Hepatocyte (in vitro differentiated cells): ENCODE data around the gene PHLDA3. TPM values are rescaled to one million over a fixed set of nuclear protein-coding genes. Genes with fewer than 3 reads are reported as not detected.

ENCODE experiments used
- DNase-seq: peaks from one replicate; pipeline ENCODE4 v3.0.0-alpha.2; 2016; ENCODE audit warnings: low spot score
- H2AFZ ChIP-seq: fragments of 200-600 bp; sonication (generic); 2 replicates; pipeline ENCODE4 v1.6.0; 2016; ENCODE audit warnings: antibody characterized with exemption, mild to moderate bottlenecking
- H3K27ac ChIP-seq: fragments of 200-600 bp; sonication (generic); 2 replicates; pipeline ENCODE4 v1.5.1; 2016; ENCODE audit warnings: mild to moderate bottlenecking
- H3K27me3 ChIP-seq: fragments of 200-600 bp; sonication (generic); 2 replicates; pipeline ENCODE4 v1.6.1; 2016
- H3K36me3 ChIP-seq: fragments of 200-600 bp; sonication (generic); replicated peaks from 2 replicates; pipeline ENCODE4 v1.5.1; 2016; ENCODE audit warnings: low read depth; ENCODE audit not compliant: insufficient read depth
- H3K4me1 ChIP-seq: fragments of 200-600 bp; sonication (generic); 2 replicates; pipeline ENCODE4 v1.5.1; 2016; ENCODE audit warnings: mild to moderate bottlenecking, moderate library complexity; ENCODE audit not compliant: insufficient read depth
- H3K4me2 ChIP-seq: fragments of 200-600 bp; sonication (generic); 2 replicates; pipeline ENCODE4 v1.6.0; 2016
- H3K4me3 ChIP-seq: fragments of 200-600 bp; sonication (generic); 2 replicates; pipeline ENCODE4 v1.5.1; 2016; ENCODE audit warnings: mild to moderate bottlenecking
- H3K79me2 ChIP-seq: fragments of 200-600 bp; sonication (generic); 2 replicates; pipeline ENCODE4 v1.6.0; 2017; ENCODE audit warnings: mild to moderate bottlenecking
- H3K9me2 ChIP-seq: fragments of 200-600 bp; sonication (generic); replicated peaks from 2 replicates; pipeline ENCODE4 v1.6.0; 2017; ENCODE audit warnings: mild to moderate bottlenecking; ENCODE audit not compliant: insufficient read depth
- H3K9me3 ChIP-seq: fragments of 200-600 bp; sonication (generic); 2 replicates; pipeline ENCODE4 v1.5.1; 2016; ENCODE audit warnings: low read depth, mild to moderate bottlenecking
- H4K20me1 ChIP-seq: fragments of 200-600 bp; sonication (generic); 2 replicates; pipeline ENCODE4 v1.6.0; 2016; ENCODE audit warnings: mild to moderate bottlenecking; ENCODE audit not compliant: insufficient read depth, poor library complexity, severe bottlenecking
- EZH2 ChIP-seq: fragments of 200-600 bp; sonication (generic); IDR thresholded peaks from 2 replicates; pipeline ENCODE4 v1.6.1; 2016; ENCODE audit warnings: antibody characterized with exemption, mild to moderate bottlenecking, borderline replicate concordance
- EZH2phosphoT487 ChIP-seq: fragments of 200-600 bp; sonication (generic); IDR thresholded peaks from one replicate; pipeline ENCODE4 v1.6.1; 2018; ENCODE audit warnings: antibody characterized with exemption, mild to moderate bottlenecking, low read depth, moderate library complexity; ENCODE audit not compliant: unreplicated experiment, severe bottlenecking
- WGBS: methylation state at CpG from one replicate; pipeline ENCODE4 v1.1.6; 2016; ENCODE audit warnings: low lambda C conversion rate; ENCODE audit errors: missing lambda C conversion rate; 5-methylcytosine and 5-hydroxymethylcytosine counted together
- polyA plus RNA-seq: library from polyadenylated mRNA; unstranded; fragments of >200 nt; fragmentation: Nextera tagmentation; extraction: Ambion mirVana; gene quantifications from 2 replicates; pipeline ENCODE4 v1.2.1, GENCODE V29; 2016
- total RNA-seq: library from RNA; depleted of rRNA; stranded (reverse); fragments of >200 nt; gene quantifications from 2 replicates; pipeline ENCODE4 v1.2.3, GENCODE V29; 2014
- TF ChIP-seq, protein P1 (sequence below): fragments of 200-600 bp; sonication (generic); IDR thresholded peaks from 2 replicates; pipeline ENCODE4 v1.5.1; 2016; ENCODE audit warnings: antibody characterized with exemption, mild to moderate bottlenecking; ENCODE audit not compliant: poor library complexity

The PHLDA3 gene
- total and polyA plus RNA-seq, 2 experiments from 2014 or later, result 30.2 to 62.9 TPM

DNA sequence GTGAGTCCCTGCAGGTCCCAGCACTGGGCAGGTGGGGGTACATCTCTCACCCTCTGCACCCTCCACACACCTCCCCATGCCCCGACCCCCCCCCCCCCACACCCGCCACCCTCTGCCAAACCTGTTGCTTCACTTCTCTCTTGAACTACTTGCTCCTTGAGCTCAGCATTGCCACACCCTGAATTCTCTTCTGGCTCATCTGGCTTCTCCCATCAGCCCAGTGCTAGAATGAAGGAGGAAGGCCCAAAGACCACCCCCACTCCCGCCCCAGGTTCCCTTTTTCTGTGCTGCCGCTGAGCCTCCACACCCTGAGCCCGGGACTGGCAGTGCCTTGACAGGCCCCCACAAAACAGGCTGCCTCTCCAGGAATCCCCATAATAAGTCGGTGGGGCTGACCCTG, 41.0 kb downstream of the PHLDA3 start:
- H3K4me1 ChIP-seq, result no peaks in the 10 kb centered on the region
- no peak overlapping the region for H2AFZ ChIP-seq
- no peaks in the 10 kb centered on the region for H3K9me3 ChIP-seq
- no peaks in the 10 kb centered on the region for H3K79me2 ChIP-seq
- no peaks in the 10 kb centered on the region for H3K9me2 ChIP-seq
- H3K4me2 ChIP-seq, result no peak overlapping the region
- TF ChIP-seq EZH2phosphoT487, result no peak
- TF ChIP-seq, protein P1, sequence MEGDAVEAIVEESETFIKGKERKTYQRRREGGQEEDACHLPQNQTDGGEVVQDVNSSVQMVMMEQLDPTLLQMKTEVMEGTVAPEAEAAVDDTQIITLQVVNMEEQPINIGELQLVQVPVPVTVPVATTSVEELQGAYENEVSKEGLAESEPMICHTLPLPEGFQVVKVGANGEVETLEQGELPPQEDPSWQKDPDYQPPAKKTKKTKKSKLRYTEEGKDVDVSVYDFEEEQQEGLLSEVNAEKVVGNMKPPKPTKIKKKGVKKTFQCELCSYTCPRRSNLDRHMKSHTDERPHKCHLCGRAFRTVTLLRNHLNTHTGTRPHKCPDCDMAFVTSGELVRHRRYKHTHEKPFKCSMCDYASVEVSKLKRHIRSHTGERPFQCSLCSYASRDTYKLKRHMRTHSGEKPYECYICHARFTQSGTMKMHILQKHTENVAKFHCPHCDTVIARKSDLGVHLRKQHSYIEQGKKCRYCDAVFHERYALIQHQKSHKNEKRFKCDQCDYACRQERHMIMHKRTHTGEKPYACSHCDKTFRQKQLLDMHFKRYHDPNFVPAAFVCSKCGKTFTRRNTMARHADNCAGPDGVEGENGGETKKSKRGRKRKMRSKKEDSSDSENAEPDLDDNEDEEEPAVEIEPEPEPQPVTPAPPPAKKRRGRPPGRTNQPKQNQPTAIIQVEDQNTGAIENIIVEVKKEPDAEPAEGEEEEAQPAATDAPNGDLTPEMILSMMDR, result no peak
- TF ChIP-seq EZH2, result no peak
- H3K27ac ChIP-seq, result no peak overlapping the region
- no peak overlapping the region for H3K4me3 ChIP-seq
- no peak for DNase-seq
- 73% methylated on average over 5 of the region's 6 CpGs for WGBS
- no peaks in the 10 kb centered on the region for H4K20me1 ChIP-seq
- no peaks in the 10 kb centered on the region for H3K36me3 ChIP-seq
- no peaks in the 10 kb centered on the region for H3K27me3 ChIP-seq

DNA sequence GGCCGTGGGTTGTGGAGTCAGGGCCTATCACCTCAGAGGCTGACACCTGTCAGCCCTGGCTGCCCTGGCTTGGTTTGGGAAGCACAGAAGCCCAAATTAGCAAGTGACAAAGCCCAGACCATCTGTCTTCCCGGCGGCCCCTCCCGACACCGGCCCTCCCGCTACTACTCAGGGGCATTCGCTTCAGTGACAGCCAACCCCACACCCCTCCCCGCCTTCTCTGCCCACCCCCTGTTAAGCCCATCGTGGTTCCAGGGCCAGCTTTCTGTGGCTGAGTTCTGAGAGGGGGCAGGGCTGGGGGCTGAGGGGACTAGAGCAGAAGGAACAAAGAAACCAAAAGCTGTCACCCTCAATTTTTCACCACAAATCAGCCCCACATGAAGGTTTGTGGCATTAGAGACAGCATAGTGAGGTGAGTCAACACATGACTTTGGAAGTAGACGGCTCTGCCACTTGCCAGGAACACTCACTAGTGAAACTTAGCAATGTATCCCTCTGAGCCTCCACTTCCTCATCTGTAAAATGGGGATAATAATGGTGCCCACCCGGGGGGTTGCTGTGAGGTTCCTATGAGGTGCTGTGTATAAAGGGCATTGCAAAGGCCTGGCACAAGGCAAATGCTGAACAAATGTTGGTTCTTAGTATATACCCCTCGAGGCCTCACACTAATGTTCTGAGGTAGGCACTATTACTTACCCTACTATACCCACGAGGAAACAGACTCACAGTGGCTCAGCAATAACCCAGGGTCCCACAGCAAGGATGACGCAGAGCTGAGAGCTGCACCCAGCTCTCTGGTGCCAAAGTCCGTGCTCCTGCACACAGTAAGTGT, 42.3 kb downstream of the PHLDA3 start:
- TF ChIP-seq, protein P1, result no peak
- no peak for TF ChIP-seq EZH2
- no peak for TF ChIP-seq EZH2phosphoT487
- 68% methylated on average over 11 of the region's 15 CpGs for WGBS
- H3K79me2 ChIP-seq, result no peaks in the 10 kb centered on the region

DNA sequence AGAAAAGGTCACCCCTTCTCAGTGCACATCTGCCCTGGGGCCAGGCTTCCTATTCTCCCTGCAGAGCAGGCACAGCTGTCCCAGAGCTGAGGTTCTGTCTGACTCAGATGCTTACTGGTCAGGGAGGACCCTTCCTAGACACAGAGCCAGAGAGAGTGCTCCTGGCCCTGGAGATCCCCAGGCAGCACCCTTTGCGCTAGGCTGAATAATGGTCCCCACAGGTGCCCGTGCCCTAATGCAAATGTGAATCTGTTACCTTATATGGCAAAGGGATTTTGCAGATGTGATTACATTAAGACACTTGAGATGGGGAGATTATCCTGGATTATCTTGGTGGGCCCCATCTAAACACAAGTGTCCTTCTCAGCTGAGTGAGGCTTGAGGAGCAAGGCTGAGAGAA, 44.8 kb downstream of the PHLDA3 start:
- peaks cover 3% of the 10 kb centered on the region for H3K4me1 ChIP-seq
- H3K9me2 ChIP-seq, result no peaks in the 10 kb centered on the region
- H2AFZ ChIP-seq, result no peak overlapping the region
- no peaks in the 10 kb centered on the region for H3K9me3 ChIP-seq
- no peak overlapping the region for H3K27ac ChIP-seq
- H3K4me2 ChIP-seq, result no peak overlapping the region
- no peak overlapping the region for H3K4me3 ChIP-seq
- no peaks in the 10 kb centered on the region for H4K20me1 ChIP-seq
- WGBS, result 89% methylated on average over 2 of the region's 2 CpGs
- no peaks in the 10 kb centered on the region for H3K36me3 ChIP-seq
- no peak for DNase-seq
- H3K27me3 ChIP-seq, result no peaks in the 10 kb centered on the region
- TF ChIP-seq, protein P1, result no peak
- no peak for TF ChIP-seq EZH2
- no peaks in the 10 kb centered on the region for H3K79me2 ChIP-seq

More for the DNA sequence above, 42.3 kb downstream of the PHLDA3 start:
- no peak overlapping the region for H3K4me3 ChIP-seq
- H2AFZ ChIP-seq, result no peak overlapping the region
- no peaks in the 10 kb centered on the region for H3K9me2 ChIP-seq
- H3K27me3 ChIP-seq, result no peaks in the 10 kb centered on the region
- no peaks in the 10 kb centered on the region for H3K9me3 ChIP-seq
- no peak overlapping the region for H3K27ac ChIP-seq
- H3K4me2 ChIP-seq, result no peak overlapping the region
- no peak for DNase-seq
- H4K20me1 ChIP-seq, result no peaks in the 10 kb centered on the region
- no peaks in the 10 kb centered on the region for H3K4me1 ChIP-seq
- H3K36me3 ChIP-seq, result no peaks in the 10 kb centered on the region
